K562 (cell line): ENCODE measurements around the gene TENM4.

Experiments
- E2F4 ChIP-seq: sonication (generic); formaldehyde crosslinking; IDR thresholded peaks from 2 replicates; pipeline ENCODE4 v1.8.0; 2022; ENCODE audit warnings: mild to moderate bottlenecking, low read depth, missing genetic modification reagents
- EZH2 ChIP-seq: IDR thresholded peaks from 2 replicates; pipeline ENCODE4 v1.6.1; 2012; ENCODE audit warnings: low read depth, mild to moderate bottlenecking, inconsistent platforms, low read length, borderline replicate concordance
- ZNF696 ChIP-seq: fragments of 250-450 bp; sonication (Bioruptor Pico); conservative IDR thresholded peaks from 2 replicates; pipeline ENCODE4 v1.4.0; 2020; ENCODE audit warnings: mild to moderate bottlenecking, moderate library complexity

- TF ChIP-seq EZH2 = no peak
- no peak for TF ChIP-seq ZNF696 (CRISPR knock-in tag)
- TF ChIP-seq E2F4 (CRISPR knock-in tag) = no peak
Measured at GRCh38 chr11:79348976-79349682, 91.7 kb downstream of the TENM4 start.
